H1 (cell line): Measurements from ENCODE around the gene SYT15. TPM values are rescaled to one million over a fixed set of nuclear protein-coding genes. Genes with fewer than 3 reads are reported as not detected.
"Not testable (repeated sequence)": the region's sequence is repeated elsewhere in the genome, so short reads cannot be mapped to it uniquely, and the experiment has no call there.

Experiments used
- CTCF ChIA-PET: fragments of 300-600 bp; sonication (Branson Sonifier 250); formaldehyde crosslinking; loops from one replicate; lab custom pipeline; 2021; ENCODE audit not compliant: partially characterized antibody; lab: Charles Lee
- POLR2A ChIA-PET: fragments of 300-600 bp; sonication (Branson Sonifier 250); formaldehyde crosslinking; loops from one replicate; lab custom pipeline; 2021; ENCODE audit warnings: inconsistent platforms; ENCODE audit not compliant: partially characterized antibody; lab: Charles Lee
- DNase-seq, 2 experiments: peaks; one replicate each; pipeline versions ENCODE4 v3.0.0 to v3.0.0-alpha.2; 2010 to 2022; ENCODE audit warnings: low spot score in 2 of 2, low read depth in 1 of 2, mixed read lengths in 1 of 2
- FAIRE-seq: peaks from 2 replicates; lab custom pipeline; 2011; peaks lifted over from hg19 to GRCh38; lab: Jason Lieb, UNC
- H2AFZ ChIP-seq: 2 replicates; pipeline ENCODE4 v1.8.1; 2012; ENCODE audit warnings: low read length, inconsistent platforms
- H2AK5ac ChIP-seq: 2 replicates; pipeline ENCODE4 v1.6.1; 2013; ENCODE audit warnings: low read depth, low read length
- H2BK120ac ChIP-seq: replicated peaks from 2 replicates; pipeline ENCODE3; 2013; ENCODE audit warnings: low read depth, low read length, inconsistent platforms
- H2BK12ac ChIP-seq: 2 replicates; pipeline ENCODE4 v1.6.1; 2013; ENCODE audit warnings: low read depth, low read length
- H2BK15ac ChIP-seq: 2 replicates; pipeline ENCODE4 v1.6.1; 2013; ENCODE audit warnings: low read length
- H2BK20ac ChIP-seq: 2 replicates; pipeline ENCODE4 v1.6.1; 2013; ENCODE audit warnings: low read length
- H2BK5ac ChIP-seq: 2 replicates; pipeline ENCODE4 v1.6.1; 2013; ENCODE audit warnings: low read depth, low read length
- H3K14ac ChIP-seq: 2 replicates; pipeline ENCODE4 v1.6.1; 2013; ENCODE audit warnings: inconsistent platforms; ENCODE audit not compliant: insufficient read length
- H3K18ac ChIP-seq: 2 replicates; pipeline ENCODE4 v1.6.1; 2013; ENCODE audit warnings: low read length; ENCODE audit errors: extremely low read depth
- H3K23ac ChIP-seq: 2 replicates; pipeline ENCODE4 v1.6.1; 2013; ENCODE audit warnings: inconsistent platforms; ENCODE audit not compliant: insufficient read length
- H3K23me2 ChIP-seq: 2 replicates; pipeline ENCODE4 v1.6.1; 2013; ENCODE audit warnings: low read depth, low read length
- H3K27ac ChIP-seq: 2 replicates; pipeline ENCODE4 v1.6.1; 2011; ENCODE audit warnings: low read depth, low read length, inconsistent platforms
- H3K27me3 ChIP-seq, 4 experiments: replicated peaks in 1 of 4; 1 replicate in 1 of 4; 2 replicates in 3 of 4; pipeline versions ENCODE4 v1.6.1 to v1.8.1; 2011 to 2013; ENCODE audit warnings: low read length in 3 of 4, mild to moderate bottlenecking in 3 of 4, inconsistent platforms in 2 of 4, mixed read lengths in 2 of 4, moderate library complexity in 1 of 4; ENCODE audit not compliant: control insufficient read depth in 3 of 4, insufficient read depth in 3 of 4; ENCODE audit errors: extremely low read depth in 1 of 4
- H3K36me3 ChIP-seq, 4 experiments: 2 replicates each; pipeline versions ENCODE4 v1.6.1 to v1.8.1; 2011 to 2013; ENCODE audit warnings: mild to moderate bottlenecking in 4 of 4, low read length in 3 of 4, moderate library complexity in 2 of 4, control low read depth in 1 of 4, inconsistent platforms in 1 of 4; ENCODE audit not compliant: insufficient read depth in 4 of 4, control insufficient read depth in 2 of 4
- H3K4ac ChIP-seq: replicated peaks from 2 replicates; pipeline ENCODE3; 2013; ENCODE audit warnings: low read length, low read depth, mixed read lengths, inconsistent platforms; ENCODE audit not compliant: insufficient read length
- H3K4me1 ChIP-seq, 4 experiments: replicated peaks in 1 of 4; 1 replicate in 1 of 4; 2 replicates in 3 of 4; pipeline versions ENCODE4 v1.6.1 to v1.8.1; 2011 to 2013; ENCODE audit warnings: low read length in 3 of 4, inconsistent platforms in 2 of 4, mixed read lengths in 1 of 4; ENCODE audit not compliant: insufficient read depth in 4 of 4, control insufficient read depth in 3 of 4
- H3K4me2 ChIP-seq, 2 experiments: 2 replicates each; pipeline versions ENCODE4 v1.6.1 to v1.8.1; 2011 to 2013; ENCODE audit warnings: low read depth in 2 of 2, low read length in 2 of 2, control low read depth in 1 of 2, inconsistent platforms in 1 of 2, mild to moderate bottlenecking in 1 of 2; ENCODE audit not compliant: insufficient read depth in 1 of 2
- H3K4me3 ChIP-seq, 4 experiments: fragments of 200-600, 300-600 bp in 1 of 4; sonication (generic), shearing (Covaris generic), sonication (Bioruptor Twin) in 1 of 4; 2 replicates each; pipeline versions ENCODE4 v1.5.1 to v1.8.1; 2011 to 2016; ENCODE audit warnings: low read length in 4 of 4, low read depth in 3 of 4, control low read depth in 2 of 4, inconsistent platforms in 2 of 4, mild to moderate bottlenecking in 2 of 4, mixed read lengths in 1 of 4, moderate library complexity in 1 of 4; ENCODE audit not compliant: insufficient read depth in 2 of 4; ENCODE audit errors: extremely low read depth in 1 of 4
- H3K56ac ChIP-seq: replicated peaks from 2 replicates; pipeline ENCODE3; 2013; ENCODE audit warnings: low read depth, mild to moderate bottlenecking, mixed read lengths, low read length, inconsistent platforms; ENCODE audit not compliant: insufficient read length
- H3K79me1 ChIP-seq: 2 replicates; pipeline ENCODE4 v1.6.1; 2013; ENCODE audit warnings: low read depth, low read length, control low read depth
- H3K79me2 ChIP-seq, 2 experiments: 2 replicates each; pipeline versions ENCODE4 v1.6.1 to v1.8.1; 2012 to 2013; ENCODE audit warnings: low read length in 2 of 2, mild to moderate bottlenecking in 2 of 2, inconsistent platforms in 1 of 2; ENCODE audit not compliant: insufficient read depth in 2 of 2, control insufficient read depth in 1 of 2
- H3K9ac ChIP-seq, 4 experiments: replicated peaks in 1 of 4; 1 replicate in 1 of 4; 2 replicates in 3 of 4; pipeline versions ENCODE4 v1.6.1 to v1.8.1; 2011 to 2013; ENCODE audit warnings: low read depth in 3 of 4, low read length in 3 of 4, control low read depth in 2 of 4, mild to moderate bottlenecking in 2 of 4, moderate library complexity in 2 of 4, inconsistent platforms in 1 of 4; ENCODE audit errors: extremely low read depth in 1 of 4
- H3K9me3 ChIP-seq, 2 experiments: 2 replicates each; pipeline versions ENCODE4 v1.6.1 to v1.8.1; 2012 to 2013; ENCODE audit warnings: mild to moderate bottlenecking in 2 of 2, moderate library complexity in 2 of 2, control low read depth in 1 of 2, inconsistent platforms in 1 of 2, low read depth in 1 of 2, low read length in 1 of 2, mixed read lengths in 1 of 2; ENCODE audit not compliant: insufficient read depth in 2 of 2
- H4K20me1 ChIP-seq, 2 experiments: replicated peaks in 1 of 2; 2 replicates each; pipeline versions ENCODE3 to v1.8.1; 2011 to 2013; ENCODE audit warnings: inconsistent platforms in 2 of 2, low read length in 2 of 2, mild to moderate bottlenecking in 1 of 2; ENCODE audit not compliant: insufficient read depth in 2 of 2, control insufficient read depth in 1 of 2
- H4K5ac ChIP-seq: 2 replicates; pipeline ENCODE4 v1.6.1; 2013; ENCODE audit warnings: low read length, low read depth, mixed read lengths, inconsistent platforms; ENCODE audit not compliant: insufficient read length
- H4K8ac ChIP-seq: 2 replicates; pipeline ENCODE4 v1.8.0; 2013; ENCODE audit warnings: mild to moderate bottlenecking, moderate library complexity, low read length, inconsistent platforms; ENCODE audit not compliant: insufficient read depth; ENCODE audit errors: extremely low read depth
- H4K91ac ChIP-seq: replicated peaks from 2 replicates; pipeline ENCODE3; 2013; ENCODE audit warnings: low read length, mixed read lengths, inconsistent platforms; ENCODE audit not compliant: insufficient read length
- WGBS, 2 experiments: shearing (Covaris generic) in 1 of 2; methylation state at CpG; one replicate each; pipeline versions ENCODE4 v1.1.6 to v1.1.7; 2013 to 2015; ENCODE audit warnings: low lambda C conversion rate in 2 of 2, mixed read lengths in 2 of 2, inconsistent platforms in 1 of 2, low coverage in 1 of 2, missing lambda C conversion rate in 1 of 2; ENCODE audit not compliant: insufficient replicate concordance in 2 of 2, insufficient coverage in 1 of 2, insufficient read length in 1 of 2; ENCODE audit errors: extremely low coverage in 1 of 2, missing lambda C conversion rate in 1 of 2; 5-methylcytosine and 5-hydroxymethylcytosine counted together
- polyA plus RNA-seq, 7 experiments: library from polyadenylated mRNA; depleted of rRNA in 3 of 7; stranded (reverse) in 5 of 7; unstranded in 2 of 7; fragments of >200 nt in 5 of 7; fragments of 200-250 nt in 2 of 7; gene quantifications; 1 replicate in 5 of 7; 2 replicates in 1 of 7; 4 replicates in 1 of 7; pipeline versions ENCODE4 v1.2.1 to v1.2.3, GENCODE V29; 2011 to 2013; ENCODE audit warnings: missing spikeins in 2 of 7, mixed read lengths in 2 of 7
- total RNA-seq: library from RNA; stranded (reverse); fragmentation: NEBNext Ultra II Directional; extraction: Animal tissue kit (Norgen Biotek cat#: 25700); gene quantifications from 2 replicates; pipeline ENCODE4 v1.2.1, GENCODE V29; 2021

SYT15 gene
- total and polyA plus RNA-seq, 2 of the 8 experiments (the other 6 are each of a cell fraction or from before 2014, with no cell fraction given), result 0.39 to 0.61 TPM

DNA sequence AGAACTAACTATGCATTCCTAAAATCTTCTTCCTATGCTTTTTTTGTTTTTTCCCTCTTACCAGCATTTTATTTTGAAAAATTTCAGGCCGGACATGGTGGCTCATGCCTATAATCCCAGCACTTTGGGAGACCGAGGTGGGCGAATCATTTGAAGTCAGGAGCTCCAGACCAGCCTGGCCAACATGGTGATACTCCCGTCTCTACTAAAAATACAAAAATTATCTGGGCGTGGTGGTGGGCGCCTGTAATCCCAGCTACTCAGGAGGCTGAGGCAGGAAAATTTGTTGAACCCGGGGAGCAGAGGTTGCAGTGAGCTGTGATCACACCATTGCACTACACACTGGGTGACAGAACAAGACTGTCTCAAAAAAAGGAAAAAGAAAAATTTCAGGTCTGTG lies 49.2 kb upstream of the SYT15 start:
- H4K20me1 ChIP-seq, result peaks cover 0 to 16% of the 10 kb centered on the region in 2 experiments
- H3K14ac ChIP-seq, H3K4ac ChIP-seq, H2BK120ac ChIP-seq, H4K8ac ChIP-seq, H3K4me2 ChIP-seq, H3K79me1 ChIP-seq, H3K9me3 ChIP-seq, H4K5ac ChIP-seq, FAIRE-seq, H3K79me2 ChIP-seq, H3K56ac ChIP-seq, H3K23ac ChIP-seq, H2BK20ac ChIP-seq, H2BK15ac ChIP-seq, H2AFZ ChIP-seq, H2BK5ac ChIP-seq, H2AK5ac ChIP-seq, H4K91ac ChIP-seq, H3K9ac ChIP-seq, H3K36me3 ChIP-seq, DNase-seq, H3K27me3 ChIP-seq, H3K4me1 ChIP-seq, H3K18ac ChIP-seq, H2BK12ac ChIP-seq, H3K4me3 ChIP-seq, H3K27ac ChIP-seq: not testable (repeated sequence)
- 85% methylated on average over 7 of the region's 7 CpGs; no CpG with 5 or more reads in 1 of the 2 experiments for WGBS, 2 experiments
- POLR2A ChIA-PET, result interaction anchor here (1.1 to 2.4 kb wide), 2 partner anchors 11 to 13 kb away, joined by 3 to 6 read pairs; no protein-coding TSS in a partner anchor
- CTCF ChIA-PET, result interaction anchor here (0.7 to 4.4 kb wide), 5 partner anchors 9 to 30 kb away, joined by 3 to 32 read pairs (median 5); no protein-coding TSS in a partner anchor
- peaks cover 14% of the 10 kb centered on the region for H3K23me2 ChIP-seq
